Colon (tissue), 2 donors: Measurements from ENCODE around the gene CSF1.

ENCODE experiments used
- FAIRE-seq: peaks from 2 replicates; lab custom pipeline; 2012; peaks lifted over from hg19 to GRCh38; lab: Jason Lieb, UNC
- donor health status: control.
- donor health status: control.

CSF1 gene

GRCh38 chr1:109883248-109883955, 27.2 kb upstream of the CSF1 start:
- no peak for FAIRE-seq

- no peak for FAIRE-seq
Measured at GRCh38 chr1:109884242-109884891, 26.3 kb upstream of the CSF1 start.

DNA sequence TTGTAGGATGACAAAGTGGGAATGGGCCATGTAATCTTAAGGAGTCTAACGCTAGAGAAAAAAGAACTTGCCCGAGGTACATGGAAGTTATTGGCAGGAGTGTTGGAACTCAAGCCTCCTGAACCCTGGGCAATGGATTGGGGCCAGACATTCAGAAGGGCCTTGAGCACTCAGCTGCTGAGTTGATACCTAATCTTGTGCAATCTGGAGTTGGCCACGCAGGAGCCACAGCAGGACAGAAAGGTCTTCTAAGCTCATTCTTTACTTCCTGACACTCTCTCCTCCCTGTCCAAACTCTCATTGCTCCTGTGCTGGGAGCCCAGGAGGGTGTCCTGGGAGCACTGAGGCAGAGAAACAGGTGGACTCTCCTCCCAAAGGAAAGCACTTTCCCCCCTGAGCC, 25.1 kb upstream of the CSF1 start:
- FAIRE-seq = no peak

- FAIRE-seq = no peak
Measured at GRCh38 chr1:109886827-109887226, 23.8 kb upstream of the CSF1 start.

- no peak for FAIRE-seq
Measured at GRCh38 chr1:109887271-109887670, 23.4 kb upstream of the CSF1 start.

DNA sequence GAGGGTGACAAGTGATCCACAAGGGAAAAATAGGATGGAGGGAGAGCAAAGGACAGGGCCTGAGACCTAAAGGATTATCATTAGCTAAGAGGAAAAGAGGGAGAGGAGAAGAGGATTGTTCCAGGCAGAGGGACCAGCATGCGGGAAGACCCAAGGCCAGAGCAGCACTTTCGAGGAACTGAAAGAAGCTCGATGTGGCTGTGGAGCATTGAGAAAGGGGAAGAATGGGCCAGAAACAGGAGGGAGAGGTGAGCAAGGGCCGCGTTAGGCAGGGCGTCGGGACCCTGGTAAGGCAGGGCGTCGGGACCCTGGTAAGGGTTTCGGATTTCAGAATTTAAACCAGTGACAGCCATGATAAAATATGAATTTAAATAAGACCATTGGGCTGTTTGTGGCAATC, 22.8 kb upstream of the CSF1 start:
- FAIRE-seq = no peak

- no peak for FAIRE-seq
Measured at GRCh38 chr1:109889094-109889493, 21.6 kb upstream of the CSF1 start.

GRCh38 chr1:109890115-109890953, 20.3 kb upstream of the CSF1 start:
- FAIRE-seq = no peak

DNA sequence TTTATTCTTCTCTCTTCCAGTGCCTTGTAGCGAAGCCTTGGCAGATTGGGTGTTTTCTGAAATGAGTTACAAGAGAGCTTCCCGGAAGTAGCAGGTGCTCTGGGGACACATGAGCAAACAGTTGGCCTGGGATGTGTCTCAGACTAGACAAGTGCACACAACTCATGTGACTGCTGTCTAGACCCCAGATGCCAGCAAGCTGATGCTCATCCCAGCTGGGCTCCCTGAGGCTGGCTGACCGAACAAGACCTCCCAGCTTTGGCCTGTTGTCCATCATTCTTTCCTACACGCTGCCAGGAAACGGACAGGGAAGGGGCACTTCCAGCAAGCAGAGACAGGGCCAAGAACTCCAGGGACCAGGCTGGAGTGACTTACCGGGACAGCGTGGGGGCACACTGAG, 18.7 kb upstream of the CSF1 start:
- no peak for FAIRE-seq

- no peak for FAIRE-seq
Measured at GRCh38 chr1:109892561-109893368, 17.9 kb upstream of the CSF1 start.

DNA sequence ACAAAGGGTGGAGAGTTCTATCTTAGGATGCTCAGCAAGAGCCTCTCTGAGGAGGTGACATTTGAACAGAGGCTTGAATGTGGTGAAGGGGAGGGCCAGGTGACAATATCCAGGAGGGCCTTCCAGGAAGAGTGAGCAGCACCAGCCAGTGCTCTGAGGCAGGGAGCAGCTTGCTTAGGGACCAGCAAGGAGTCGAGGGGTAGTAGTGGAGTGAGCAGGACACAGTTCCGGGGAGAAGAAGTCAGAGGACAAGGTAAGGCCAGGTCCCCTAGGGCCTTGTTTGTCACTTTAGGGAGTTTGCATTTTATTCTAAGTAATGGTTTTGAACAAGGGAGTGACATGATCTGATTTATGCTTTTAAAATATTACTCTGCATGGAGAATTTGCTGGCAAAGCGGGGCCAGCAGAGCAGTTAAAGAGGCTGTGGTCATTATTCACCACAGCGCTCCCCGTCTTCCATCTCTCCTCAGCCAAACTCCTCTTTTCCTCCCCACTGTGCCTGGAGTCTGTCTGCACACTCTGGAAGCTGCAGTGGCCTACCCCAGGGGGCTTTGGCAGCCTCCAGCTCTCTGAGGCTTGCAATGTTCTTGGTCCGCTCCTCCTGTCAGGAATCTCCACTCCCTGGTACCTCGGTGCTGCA, 17.0 kb upstream of the CSF1 start:
- FAIRE-seq = no peak

DNA sequence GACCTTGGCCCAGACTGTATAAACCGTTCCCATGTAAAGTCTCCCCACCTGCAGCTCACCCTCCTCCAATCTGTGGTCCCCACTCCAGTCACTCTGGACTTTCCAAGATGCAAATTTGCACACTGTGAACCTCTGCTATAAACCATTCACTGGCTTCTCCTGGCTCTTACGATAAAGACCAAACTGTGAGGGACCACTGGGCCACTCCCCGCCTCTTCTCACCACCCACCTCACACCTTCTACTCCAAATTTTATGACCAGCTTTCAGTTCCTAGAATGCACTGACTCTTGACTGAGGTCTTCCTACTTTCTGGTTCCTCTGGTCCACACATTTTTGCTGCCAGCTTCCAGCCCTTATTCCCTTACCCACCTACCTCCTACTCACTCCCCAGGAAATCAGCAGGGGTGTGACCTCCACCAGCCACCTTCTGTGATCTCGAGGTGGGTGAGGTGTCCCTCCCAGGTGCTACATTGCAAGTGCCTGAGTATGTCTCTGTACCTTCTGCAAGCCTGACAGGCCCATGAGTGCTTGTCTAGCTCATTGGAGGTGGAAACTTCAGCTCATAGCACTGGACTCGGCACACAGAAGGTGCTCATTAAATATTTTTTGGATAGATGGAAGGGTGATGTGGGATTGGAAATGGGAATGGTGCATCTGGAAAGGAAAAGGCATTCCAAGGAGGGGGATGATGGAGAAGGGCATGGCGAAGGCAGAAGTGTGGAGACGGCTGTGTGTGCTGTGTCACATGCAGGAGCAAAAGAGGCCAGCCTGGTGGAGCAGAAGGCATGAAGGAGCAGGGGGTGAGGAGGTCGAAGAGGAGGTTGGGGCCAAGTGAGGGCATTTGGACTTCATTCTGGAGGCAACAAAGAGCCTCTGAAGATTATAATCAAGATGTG, 15.6 kb upstream of the CSF1 start:
- no peak for FAIRE-seq

DNA sequence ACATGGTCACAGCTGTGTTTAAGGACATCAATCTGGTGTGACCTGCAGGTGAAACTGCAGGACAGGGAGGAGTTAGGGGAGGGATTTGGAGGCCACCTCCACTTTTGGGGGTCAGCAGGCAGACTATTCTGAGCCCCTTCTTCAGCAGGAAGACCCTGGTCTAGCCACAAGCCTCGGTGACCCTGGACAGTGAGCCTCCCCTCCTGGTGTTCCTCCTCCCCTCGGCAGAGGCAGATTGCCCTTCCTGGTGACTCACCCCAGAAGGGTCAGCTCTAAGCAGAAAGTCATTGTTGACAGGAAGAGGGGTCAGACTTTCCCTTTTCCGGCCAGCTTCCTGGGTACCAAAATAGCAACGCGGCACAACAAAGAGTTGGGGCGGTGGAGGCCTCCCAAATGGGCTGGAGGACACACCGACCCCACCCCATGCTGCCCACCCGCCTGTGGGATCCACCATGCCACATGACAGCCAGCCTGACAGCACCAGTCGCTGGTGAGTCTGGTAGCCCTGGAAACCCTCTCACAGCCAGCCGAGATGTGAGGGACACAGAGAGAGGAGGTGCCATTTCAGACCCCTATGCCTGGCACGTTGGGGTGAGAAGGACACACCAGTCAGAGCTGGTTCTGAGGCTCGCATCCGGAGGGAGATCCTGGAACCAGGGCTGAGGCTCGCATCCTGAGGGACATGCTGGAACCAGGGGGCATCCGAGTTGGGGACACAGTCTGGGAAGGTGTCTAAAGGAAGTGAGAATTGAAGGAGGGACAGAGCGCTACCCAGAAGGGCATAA, 14.7 kb upstream of the CSF1 start:
- FAIRE-seq = no peak

- no peak for FAIRE-seq
Measured at GRCh38 chr1:109896681-109897080, 14.0 kb upstream of the CSF1 start.

DNA sequence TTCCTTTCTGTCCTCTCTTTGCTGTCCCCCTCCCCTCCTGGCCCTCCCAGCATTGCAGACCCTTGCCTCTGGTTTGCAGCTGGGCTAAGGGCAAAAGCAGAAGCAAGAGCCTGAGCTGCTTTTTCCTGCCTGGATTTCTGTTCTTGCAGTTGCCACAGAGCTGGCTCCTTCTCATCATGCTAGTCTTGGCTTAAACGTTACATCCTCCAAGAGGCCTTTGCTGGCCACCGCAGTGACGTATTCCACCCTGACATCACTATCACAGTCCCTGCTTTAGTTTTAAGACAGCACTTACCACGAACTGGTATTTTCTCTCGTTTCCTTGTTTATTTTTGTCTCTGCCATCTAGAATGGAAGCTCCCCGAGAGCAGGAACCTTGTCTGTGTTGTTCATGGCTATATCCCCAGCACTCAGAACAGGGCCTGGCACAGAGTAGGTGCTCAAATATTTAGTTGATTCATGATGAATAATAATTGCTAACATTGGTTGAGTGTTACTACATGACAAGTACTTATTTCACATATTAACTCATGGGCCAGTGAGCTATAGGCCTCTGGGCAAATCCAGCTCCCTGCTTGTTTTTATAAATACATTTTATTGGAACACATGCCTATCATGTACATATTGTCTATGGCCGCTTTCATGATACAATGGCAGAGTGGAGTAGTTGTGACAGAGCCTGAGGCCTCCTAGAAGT, 13.2 kb upstream of the CSF1 start:
- FAIRE-seq = no peak

- FAIRE-seq = no peak
Measured at GRCh38 chr1:109898842-109899241, 11.8 kb upstream of the CSF1 start.

GRCh38 chr1:109901141-109901523, 9.5 kb upstream of the CSF1 start:
- no peak for FAIRE-seq

DNA sequence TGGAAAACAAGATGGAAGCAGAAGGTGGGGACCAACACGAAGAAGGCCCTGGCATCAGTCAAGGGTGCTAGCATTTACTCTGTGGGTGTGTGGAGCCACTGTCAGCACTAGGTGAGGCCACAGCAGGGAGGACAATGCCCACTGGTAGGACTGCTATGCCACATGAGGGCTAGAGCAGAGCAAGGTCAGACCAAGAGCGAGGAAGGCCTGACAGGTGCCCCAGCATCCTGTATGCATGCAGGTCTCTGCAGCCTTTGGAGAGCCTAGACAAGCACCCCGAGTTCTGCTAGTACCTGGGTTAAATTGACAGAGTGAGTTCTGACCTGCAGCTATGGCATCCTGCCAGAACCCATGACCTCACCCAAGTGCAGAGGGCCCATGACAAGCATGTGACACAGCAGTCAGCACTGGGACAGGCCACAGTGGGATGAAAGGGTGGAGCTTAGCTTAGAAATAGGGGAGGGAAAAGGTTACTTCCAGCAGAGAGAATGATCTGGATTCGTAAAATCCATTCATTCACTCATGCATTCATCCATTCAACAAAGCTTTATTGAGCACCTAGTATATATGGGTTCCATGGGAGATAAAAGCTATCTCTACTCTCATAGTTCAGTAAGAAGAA, 9.0 kb upstream of the CSF1 start:
- no peak for FAIRE-seq
